Retinal pigment epithelial cell (primary cell): Measurements from ENCODE around the gene ALKAL2.

Experiments
- DNase-seq: peaks from one replicate; pipeline ENCODE4 v3.0.0-alpha.2; 2010; ENCODE audit warnings: low read depth
- H3K4me3 ChIP-seq: 2 replicates; pipeline ENCODE4 v1.5.1; 2011; ENCODE audit warnings: mild to moderate bottlenecking, low read length, control low read depth, moderate library complexity
- TF ChIP-seq, protein P1 (sequence below): conservative IDR thresholded peaks from 2 replicates; pipeline ENCODE4 v1.5.1; 2011; ENCODE audit warnings: low read depth, low read length, control low read depth, inconsistent platforms

Gene ALKAL2

DNA sequence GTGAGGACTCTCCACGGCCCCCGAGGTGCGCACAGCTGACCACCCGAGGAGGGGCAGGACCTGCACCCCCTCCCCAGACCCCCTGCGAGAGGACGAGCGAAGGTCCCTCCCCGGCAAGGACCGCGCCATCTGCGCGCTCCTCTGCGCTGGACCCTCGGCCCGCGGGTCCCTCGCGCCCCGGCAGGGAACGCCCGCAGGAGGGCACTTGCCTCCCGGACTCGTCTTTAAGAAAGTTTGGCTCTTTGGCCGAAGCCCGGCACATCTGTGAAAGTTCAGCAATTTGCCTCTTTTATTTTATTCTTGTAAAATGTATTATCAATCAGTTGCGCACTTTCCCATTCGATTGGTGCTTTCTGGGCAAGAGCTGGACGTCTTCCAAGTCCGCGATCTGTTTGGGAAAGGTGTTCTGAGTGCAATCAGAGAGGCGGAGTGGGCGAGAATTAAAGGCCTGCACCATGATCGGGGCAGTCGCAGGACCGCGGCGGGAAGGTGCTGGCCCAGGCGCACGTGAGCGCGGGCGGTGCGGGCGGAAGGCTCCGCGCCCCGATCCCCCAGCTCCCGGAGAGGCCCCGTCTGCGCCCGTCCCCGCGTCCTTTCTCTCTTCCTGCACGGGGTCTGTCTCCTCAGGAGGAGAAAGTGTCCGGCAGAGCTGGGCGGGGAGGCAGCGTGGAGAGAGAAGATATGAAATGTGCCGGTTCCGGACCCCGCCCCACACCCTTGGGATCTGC lies 1.6 kb upstream of the ALKAL2 start:
- DNase-seq, result no peak
- TF ChIP-seq, protein P1, sequence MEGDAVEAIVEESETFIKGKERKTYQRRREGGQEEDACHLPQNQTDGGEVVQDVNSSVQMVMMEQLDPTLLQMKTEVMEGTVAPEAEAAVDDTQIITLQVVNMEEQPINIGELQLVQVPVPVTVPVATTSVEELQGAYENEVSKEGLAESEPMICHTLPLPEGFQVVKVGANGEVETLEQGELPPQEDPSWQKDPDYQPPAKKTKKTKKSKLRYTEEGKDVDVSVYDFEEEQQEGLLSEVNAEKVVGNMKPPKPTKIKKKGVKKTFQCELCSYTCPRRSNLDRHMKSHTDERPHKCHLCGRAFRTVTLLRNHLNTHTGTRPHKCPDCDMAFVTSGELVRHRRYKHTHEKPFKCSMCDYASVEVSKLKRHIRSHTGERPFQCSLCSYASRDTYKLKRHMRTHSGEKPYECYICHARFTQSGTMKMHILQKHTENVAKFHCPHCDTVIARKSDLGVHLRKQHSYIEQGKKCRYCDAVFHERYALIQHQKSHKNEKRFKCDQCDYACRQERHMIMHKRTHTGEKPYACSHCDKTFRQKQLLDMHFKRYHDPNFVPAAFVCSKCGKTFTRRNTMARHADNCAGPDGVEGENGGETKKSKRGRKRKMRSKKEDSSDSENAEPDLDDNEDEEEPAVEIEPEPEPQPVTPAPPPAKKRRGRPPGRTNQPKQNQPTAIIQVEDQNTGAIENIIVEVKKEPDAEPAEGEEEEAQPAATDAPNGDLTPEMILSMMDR, result no peak
- peak overlapping the region; percentile 37 for H3K4me3 ChIP-seq

DNA sequence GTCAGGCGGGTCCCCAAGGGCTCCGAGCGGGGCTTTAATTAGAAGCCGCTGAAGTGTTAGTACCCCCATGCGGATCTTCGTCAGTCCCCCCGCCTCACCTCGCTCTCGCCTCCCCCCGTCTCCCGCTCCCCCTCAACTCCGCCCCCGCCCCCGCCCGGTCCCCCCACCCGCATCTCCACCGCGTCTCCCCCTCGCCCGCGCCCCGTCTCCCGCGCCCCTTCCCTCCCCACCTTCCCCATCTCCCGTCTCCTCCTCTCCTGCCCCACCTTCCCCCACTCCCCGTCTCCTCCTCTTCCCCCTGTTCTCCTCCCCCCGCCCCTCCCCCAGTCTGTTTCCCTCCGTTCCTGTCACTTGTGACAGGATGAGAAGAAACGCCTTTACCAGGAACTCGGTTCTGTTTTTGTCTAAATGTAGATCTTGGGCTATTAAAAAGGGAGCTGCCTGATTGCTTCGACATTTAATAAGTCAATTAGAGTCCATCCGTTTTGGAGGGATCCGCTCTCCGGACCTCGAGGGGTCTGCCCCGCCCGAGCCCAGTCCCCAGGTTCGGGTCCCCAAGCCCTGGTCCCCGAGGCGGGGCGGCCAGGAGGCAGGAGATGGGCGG lies 969 bp upstream of the ALKAL2 start:
- TF ChIP-seq, protein P1, result no peak
- no peak overlapping the region for H3K4me3 ChIP-seq
- DNase-seq, result no peak

DNA sequence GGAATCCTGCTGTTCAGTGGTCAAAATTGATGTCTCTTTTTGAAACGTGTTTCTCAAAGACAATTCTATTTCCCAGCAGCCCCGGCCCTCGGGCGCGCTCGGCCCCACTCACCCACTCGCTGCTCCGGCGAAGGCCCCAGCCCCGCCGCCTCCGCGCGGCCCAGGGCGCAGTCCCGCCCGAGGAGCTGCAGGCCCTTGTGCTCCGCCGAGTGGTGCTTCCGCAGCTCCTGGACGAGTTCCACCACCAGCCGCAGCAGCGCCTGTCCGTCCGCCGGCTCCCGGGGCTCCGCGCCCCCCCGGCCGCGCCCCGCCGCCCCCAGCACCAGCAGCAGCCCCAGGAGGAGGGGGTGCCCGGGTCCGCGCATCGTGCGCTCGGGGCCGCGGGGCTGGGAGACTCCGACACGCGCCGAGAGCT lies 413 bp downstream of the ALKAL2 start:
- H3K4me3 ChIP-seq, result no peak overlapping the region
- no peak for DNase-seq
- TF ChIP-seq, protein P1, result no peak

- TF ChIP-seq, protein P1, result no peak
- no peak overlapping the region for H3K4me3 ChIP-seq
- no peak for DNase-seq
These were observed 1.0 kb downstream of the ALKAL2 start for GRCh38 chr2:286774-287392.

DNA sequence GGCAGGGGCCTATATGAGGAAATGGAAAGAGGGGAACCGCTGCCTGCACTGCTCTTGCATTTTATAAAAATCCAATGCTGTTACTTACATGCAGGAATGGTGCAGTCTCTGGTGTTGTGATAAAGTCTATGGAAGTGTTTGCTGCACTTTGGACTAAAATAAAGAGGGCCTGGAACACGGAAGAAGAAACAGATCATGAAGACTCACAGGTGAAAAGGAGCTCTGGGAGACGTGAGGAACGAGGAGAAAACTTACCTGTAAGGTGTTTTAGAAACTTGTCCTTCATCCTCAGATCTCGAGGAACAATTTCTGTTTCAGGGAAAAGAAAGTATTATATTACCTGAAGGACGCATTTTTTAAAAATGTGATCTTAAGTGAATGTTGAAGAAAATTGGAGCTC lies 1.9 kb downstream of the ALKAL2 start:
- no peak overlapping the region for H3K4me3 ChIP-seq
- no peak for DNase-seq
- TF ChIP-seq, protein P1, result no peak

DNA sequence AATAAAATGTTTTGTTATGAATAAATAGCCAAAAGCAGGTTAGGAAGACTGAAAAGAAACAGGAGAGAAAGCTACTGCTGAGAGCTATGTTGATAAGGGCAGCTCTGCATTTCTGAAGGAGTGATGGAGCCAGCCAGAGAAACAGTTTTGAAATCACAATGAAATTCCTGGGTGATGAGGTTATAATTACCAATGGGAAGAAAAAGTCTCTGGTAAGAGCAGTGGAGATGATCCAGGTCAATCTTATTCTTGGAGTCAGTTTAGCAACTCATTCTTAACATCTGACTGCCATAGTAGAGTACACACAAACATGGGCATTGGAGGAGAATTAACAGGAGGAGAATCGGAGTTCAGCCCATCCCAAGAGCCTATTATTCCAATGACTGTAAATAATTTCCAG lies 2.4 kb downstream of the ALKAL2 start:
- no peak for DNase-seq
- TF ChIP-seq, protein P1, result no peak
- no peak overlapping the region for H3K4me3 ChIP-seq
